Astrocyte (in vitro differentiated cells and primary cell): ENCODE measurements around the gene PPIE.
A peak's percentile ranks its signal among the peaks of the same experiment; 100 is the strongest.

Experiments
- EZH2 ChIP-seq: IDR thresholded peaks from 2 replicates; pipeline ENCODE4 v1.6.1; 2012; ENCODE audit warnings: mild to moderate bottlenecking, low read length, inconsistent platforms; ENCODE audit not compliant: insufficient read depth
- TF ChIP-seq, protein P1 (sequence below): IDR thresholded peaks from 2 replicates; pipeline ENCODE4 v1.5.1; 2011; ENCODE audit warnings: low read depth, mild to moderate bottlenecking, inconsistent platforms, low read length, moderate library complexity; ENCODE audit not compliant: insufficient read depth

DNA sequence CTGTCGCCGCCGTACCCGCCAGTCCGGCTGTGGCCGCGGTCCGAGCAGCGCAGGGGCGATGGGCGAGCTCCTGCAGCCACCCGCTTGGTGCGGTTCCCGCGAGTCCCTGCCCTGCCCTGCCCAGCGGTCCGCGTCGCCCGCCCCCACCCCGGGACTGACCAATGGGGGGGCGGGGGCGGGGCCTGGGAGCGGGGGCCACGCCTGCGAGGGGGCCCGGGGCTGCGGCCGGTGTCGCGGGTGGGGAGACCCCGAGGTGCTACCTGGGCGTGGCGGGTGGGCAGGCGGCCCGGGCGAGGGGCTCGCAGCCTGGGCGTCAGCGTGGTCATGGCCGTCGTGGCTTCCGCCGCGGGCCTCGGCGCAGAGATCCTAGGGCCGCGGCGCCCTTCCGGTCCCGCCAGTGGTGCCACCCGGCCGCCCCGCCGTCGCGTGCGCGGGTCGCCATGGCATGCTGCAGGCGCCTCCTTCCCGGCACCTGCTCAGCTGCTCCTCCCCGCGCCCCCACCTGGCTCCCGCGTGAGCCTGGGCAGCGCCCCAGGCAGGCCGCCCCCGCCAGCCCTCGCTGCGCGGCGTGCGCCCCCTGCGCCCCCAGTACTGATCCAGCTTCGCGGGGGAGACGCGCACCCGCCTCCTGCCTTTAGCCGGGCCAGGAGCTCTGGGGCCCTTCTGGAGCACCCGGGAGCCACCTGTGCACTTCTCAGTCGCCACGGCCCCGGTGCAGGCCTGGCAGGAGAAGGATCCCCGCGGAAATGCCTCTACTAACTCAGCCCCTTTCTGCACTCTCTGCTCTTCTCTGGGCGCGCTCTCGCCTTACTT, 50.3 kb downstream of the PPIE start, which contains the start of gene BMP8B:
- TF ChIP-seq EZH2: peak; percentile 88
- TF ChIP-seq, protein P1, sequence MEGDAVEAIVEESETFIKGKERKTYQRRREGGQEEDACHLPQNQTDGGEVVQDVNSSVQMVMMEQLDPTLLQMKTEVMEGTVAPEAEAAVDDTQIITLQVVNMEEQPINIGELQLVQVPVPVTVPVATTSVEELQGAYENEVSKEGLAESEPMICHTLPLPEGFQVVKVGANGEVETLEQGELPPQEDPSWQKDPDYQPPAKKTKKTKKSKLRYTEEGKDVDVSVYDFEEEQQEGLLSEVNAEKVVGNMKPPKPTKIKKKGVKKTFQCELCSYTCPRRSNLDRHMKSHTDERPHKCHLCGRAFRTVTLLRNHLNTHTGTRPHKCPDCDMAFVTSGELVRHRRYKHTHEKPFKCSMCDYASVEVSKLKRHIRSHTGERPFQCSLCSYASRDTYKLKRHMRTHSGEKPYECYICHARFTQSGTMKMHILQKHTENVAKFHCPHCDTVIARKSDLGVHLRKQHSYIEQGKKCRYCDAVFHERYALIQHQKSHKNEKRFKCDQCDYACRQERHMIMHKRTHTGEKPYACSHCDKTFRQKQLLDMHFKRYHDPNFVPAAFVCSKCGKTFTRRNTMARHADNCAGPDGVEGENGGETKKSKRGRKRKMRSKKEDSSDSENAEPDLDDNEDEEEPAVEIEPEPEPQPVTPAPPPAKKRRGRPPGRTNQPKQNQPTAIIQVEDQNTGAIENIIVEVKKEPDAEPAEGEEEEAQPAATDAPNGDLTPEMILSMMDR: no peak
